Caco-2 (cell line): ENCODE measurements around the gene ADGRL3. TPM values are rescaled to one million over a fixed set of nuclear protein-coding genes. Genes with fewer than 3 reads are reported as not detected.

Experiments used
- BruUV-seq: library from RNA; stranded (reverse); fragments of 400-500 nt; replicated peaks from 2 replicates; lab custom pipeline; 2021; lab: Mats Ljungman, UMichigan
- CTCF ChIA-PET: fragments of 300-600 bp; sonication (Branson Sonifier 250); formaldehyde crosslinking; loops from one replicate; lab custom pipeline; 2022; ENCODE audit warnings: antibody characterized with exemption; lab: Charles Lee
- POLR2A ChIA-PET: fragments of 300-600 bp; sonication (Branson Sonifier 250); formaldehyde crosslinking; loops from one replicate; lab custom pipeline; 2022; ENCODE audit warnings: antibody characterized with exemption; lab: Charles Lee
- DNase-seq, 2 experiments: peaks; one replicate each; pipeline versions ENCODE4 v3.0.0 to v3.0.0-alpha.2; 2020 to 2022
- H3K27me3 ChIP-seq: replicated peaks from 2 replicates; pipeline ENCODE4 v1.6.0; 2011; ENCODE audit warnings: low read length; ENCODE audit not compliant: control insufficient read depth, insufficient read depth
- H3K36me3 ChIP-seq: 2 replicates; pipeline ENCODE4 v1.5.1; 2011; ENCODE audit warnings: low read length; ENCODE audit not compliant: control insufficient read depth, insufficient read depth
- H3K4me1 ChIP-seq: fragments of 250-450 bp; sonication (Bioruptor Pico); 2 replicates; pipeline ENCODE4 v1.5.1; 2020; ENCODE audit warnings: mild to moderate bottlenecking
- H3K4me3 ChIP-seq: 2 replicates; pipeline ENCODE4 v1.5.1; 2011; ENCODE audit warnings: low read depth, mild to moderate bottlenecking, control low read depth, low read length
- H3K9me3 ChIP-seq: fragments of 250-450 bp; sonication (Bioruptor Pico); 2 replicates; pipeline ENCODE4 v1.5.1; 2020; ENCODE audit warnings: mild to moderate bottlenecking, moderate library complexity
- H3K27ac Mint-ChIP-seq: one replicate; pipeline ENCODE4 v1.8.0; 2022; ENCODE audit warnings: mixed read lengths; ENCODE audit not compliant: unreplicated experiment
- H3K27me3 Mint-ChIP-seq: one replicate; pipeline ENCODE4 v1.8.0; 2022; ENCODE audit warnings: mixed read lengths; ENCODE audit not compliant: insufficient read depth, unreplicated experiment
- H3K36me3 Mint-ChIP-seq: one replicate; pipeline ENCODE4 v1.8.0; 2022; ENCODE audit warnings: mild to moderate bottlenecking, mixed read lengths; ENCODE audit not compliant: insufficient read depth, unreplicated experiment
- H3K4me1 Mint-ChIP-seq: one replicate; pipeline ENCODE4 v1.8.0; 2022; ENCODE audit warnings: low read depth, mixed read lengths; ENCODE audit not compliant: unreplicated experiment
- H3K4me3 Mint-ChIP-seq: one replicate; pipeline ENCODE4 v1.8.0; 2022; ENCODE audit warnings: mild to moderate bottlenecking, moderate library complexity, mixed read lengths; ENCODE audit not compliant: unreplicated experiment
- H3K9me3 Mint-ChIP-seq: one replicate; pipeline ENCODE4 v1.8.0; 2022; ENCODE audit warnings: mixed read lengths; ENCODE audit not compliant: unreplicated experiment
- CTCF ChIP-seq, 2 experiments: fragments of 200-600 bp in 1 of 2; IDR thresholded peaks; 1 replicate in 1 of 2; 2 replicates in 1 of 2; pipeline versions ENCODE4 v1.5.1 to v1.8.0; 2011 to 2022; ENCODE audit warnings: antibody characterized with exemption in 1 of 2, control low read depth in 1 of 2, inconsistent platforms in 1 of 2, low read depth in 1 of 2, low read length in 1 of 2, mild to moderate bottlenecking in 1 of 2, moderate library complexity in 1 of 2; ENCODE audit not compliant: insufficient read depth in 1 of 2, severe bottlenecking in 1 of 2, unreplicated experiment in 1 of 2
- intact Hi-C: fragments of 100-400 bp; cut with micrococcal nuclease; formaldehyde crosslinking; loops from one replicate; pipeline ENCODE4 v1.10.0; 2022; ENCODE audit not compliant: unreplicated experiment
- total RNA-seq: library from RNA; stranded (reverse); gene quantifications from 2 replicates; pipeline ENCODE4 v1.2.3, GENCODE V29; 2022

Gene ADGRL3
- total RNA-seq, 1 experiment from 2014 or later, result 1.5 TPM

DNA sequence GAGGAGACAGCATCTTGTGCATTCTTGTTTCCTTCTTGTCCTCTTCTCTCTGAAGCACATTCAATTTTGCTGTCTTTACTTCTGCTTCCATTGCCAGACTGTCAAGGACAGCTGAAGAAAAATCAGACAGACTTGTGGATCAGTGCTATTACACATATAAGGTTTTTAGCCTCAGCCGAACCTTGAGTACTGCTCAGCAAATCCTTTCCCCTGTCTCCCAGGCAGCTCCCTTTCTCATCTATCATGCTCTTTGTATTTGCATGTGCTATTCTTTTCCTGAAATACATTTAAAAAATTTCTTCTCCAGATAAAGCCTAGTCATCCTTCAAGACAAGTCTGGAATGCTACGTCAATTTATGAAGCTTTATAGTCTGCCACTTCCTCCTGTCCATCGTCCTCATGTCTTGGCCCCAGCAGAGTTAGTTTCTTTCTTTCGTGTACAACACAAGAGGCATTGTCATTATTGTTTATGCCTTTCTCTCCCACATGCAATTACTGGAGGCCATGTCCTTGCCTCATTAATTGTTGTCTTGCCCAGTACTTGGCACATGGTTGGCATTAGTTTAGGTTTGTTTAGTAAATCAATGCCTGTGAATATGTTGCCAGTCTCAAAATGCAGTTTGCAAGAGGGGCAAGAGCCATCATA, 45.1 kb downstream of the ADGRL3 start:
- no peak for TF ChIP-seq CTCF (IDR thresholded peaks at IDR 0.05; ENCODE audit: insufficient read depth in 1 of 2, low read depth in 1 of 2, low read length in 1 of 2, severe bottlenecking in 1 of 2, unreplicated experiment in 1 of 2)
- H3K9me3 ChIP-seq, result no peaks in the 10 kb centered on the region
- no peaks in the 10 kb centered on the region for H3K27me3 Mint-ChIP-seq
- no peaks in the 10 kb centered on the region for H3K36me3 Mint-ChIP-seq
- H3K9me3 Mint-ChIP-seq, result no peaks in the 10 kb centered on the region
- no peak for DNase-seq
- H3K4me3 Mint-ChIP-seq, result no peak overlapping the region
- no peak overlapping the region for H3K4me3 ChIP-seq
- no peaks in the 10 kb centered on the region for H3K27me3 ChIP-seq
- H3K4me1 ChIP-seq, result no peaks in the 10 kb centered on the region
- POLR2A ChIA-PET, result no interaction called here
- intact Hi-C loops, result no loop called here
- no peak overlapping the region for H3K27ac Mint-ChIP-seq
- H3K36me3 ChIP-seq, result no peaks in the 10 kb centered on the region
- H3K4me1 Mint-ChIP-seq, result no peaks in the 10 kb centered on the region
- CTCF ChIA-PET, result no interaction called here
- no TSS peak for BruUV-seq

DNA sequence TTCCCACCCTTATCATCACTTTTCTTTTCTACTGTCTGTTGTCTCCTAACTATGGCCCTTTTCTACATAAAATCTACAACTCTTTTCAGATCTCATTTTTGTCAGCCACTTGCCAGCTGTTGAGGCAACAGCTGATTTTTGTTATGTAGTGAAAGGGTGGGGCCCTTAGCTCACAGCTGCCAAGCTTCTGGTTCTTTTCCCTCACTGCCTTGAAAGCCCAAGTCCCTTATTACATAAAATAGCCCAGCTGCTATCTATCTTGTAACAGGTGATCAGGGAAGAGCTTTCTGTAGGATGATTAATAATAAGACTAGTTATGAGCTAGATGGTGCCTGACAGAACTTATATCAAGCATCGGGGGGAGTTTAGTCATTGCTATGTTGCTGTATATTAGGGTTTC, 45.9 kb downstream of the ADGRL3 start:
- no peak overlapping the region for H3K4me3 Mint-ChIP-seq
- Histone ChIP-seq H3K9me3 (no peaks in the 10 kb centered on the region), H3K4me1 (no peaks in the 10 kb centered on the region), H3K4me3 (no peak overlapping the region), H3K27me3 (no peaks in the 10 kb centered on the region), H3K36me3 (no peaks in the 10 kb centered on the region)
- CTCF ChIA-PET, result no interaction called here
- no peaks in the 10 kb centered on the region for H3K27me3 Mint-ChIP-seq
- POLR2A ChIA-PET, result no interaction called here
- no peaks in the 10 kb centered on the region for H3K9me3 Mint-ChIP-seq
- no peaks in the 10 kb centered on the region for H3K4me1 Mint-ChIP-seq
- BruUV-seq, result no TSS peak
- no peak for DNase-seq
- H3K27ac Mint-ChIP-seq, result no peak overlapping the region
- TF ChIP-seq CTCF (IDR thresholded peaks at IDR 0.05; ENCODE audit: insufficient read depth in 1 of 2, low read depth in 1 of 2, low read length in 1 of 2, severe bottlenecking in 1 of 2, unreplicated experiment in 1 of 2), result no peak
- intact Hi-C loops, result no loop called here
- no peaks in the 10 kb centered on the region for H3K36me3 Mint-ChIP-seq

- Mint-ChIP-seq H3K36me3 (no peaks in the 10 kb centered on the region), H3K9me3 (no peaks in the 10 kb centered on the region), H3K4me1 (no peaks in the 10 kb centered on the region), H3K4me3 (no peak overlapping the region), H3K27ac (no peak overlapping the region), H3K27me3 (no peaks in the 10 kb centered on the region)
- CTCF ChIA-PET, result no interaction called here
- no peaks in the 10 kb centered on the region for H3K36me3 ChIP-seq
- no TSS peak for BruUV-seq
- H3K9me3 ChIP-seq, result no peaks in the 10 kb centered on the region
- H3K27me3 ChIP-seq, result no peaks in the 10 kb centered on the region
- POLR2A ChIA-PET, result no interaction called here
- no peak overlapping the region for H3K4me3 ChIP-seq
- TF ChIP-seq CTCF (IDR thresholded peaks at IDR 0.05; ENCODE audit: insufficient read depth in 1 of 2, low read depth in 1 of 2, low read length in 1 of 2, severe bottlenecking in 1 of 2, unreplicated experiment in 1 of 2), result no peak
- intact Hi-C loops, result no loop called here
- DNase-seq, result no peak
- H3K4me1 ChIP-seq, result no peaks in the 10 kb centered on the region
These were observed 48.6 kb downstream of the ADGRL3 start for GRCh38 chr4:61248705-61249104.
